ENCODE data around the gene ARHGAP9. TPM values are rescaled to one million over a fixed set of nuclear protein-coding genes. Genes with fewer than 3 reads are reported as not detected.

The ARHGAP9 gene
- total RNA-seq, 2 donors from 2014 or later, result 131 to 225 TPM

GRCh38 chr12:57475271-57476161 is 4.2 kb downstream of the ARHGAP9 start:
- peaks cover 34% of the 10 kb centered on the region for H3K4me1 Mint-ChIP-seq
- ATAC-seq (replicated peaks), result no peak
- no peaks in the 10 kb centered on the region for H3K27me3 Mint-ChIP-seq
- no peaks in the 10 kb centered on the region for H3K9me3 Mint-ChIP-seq
- H3K27ac Mint-ChIP-seq, result no peak overlapping the region
- peak overlapping the region; percentile 92 for H3K4me3 Mint-ChIP-seq
- H3K36me3 Mint-ChIP-seq (ENCODE audit: low read depth), result peaks cover 89% of the 10 kb centered on the region

DNA sequence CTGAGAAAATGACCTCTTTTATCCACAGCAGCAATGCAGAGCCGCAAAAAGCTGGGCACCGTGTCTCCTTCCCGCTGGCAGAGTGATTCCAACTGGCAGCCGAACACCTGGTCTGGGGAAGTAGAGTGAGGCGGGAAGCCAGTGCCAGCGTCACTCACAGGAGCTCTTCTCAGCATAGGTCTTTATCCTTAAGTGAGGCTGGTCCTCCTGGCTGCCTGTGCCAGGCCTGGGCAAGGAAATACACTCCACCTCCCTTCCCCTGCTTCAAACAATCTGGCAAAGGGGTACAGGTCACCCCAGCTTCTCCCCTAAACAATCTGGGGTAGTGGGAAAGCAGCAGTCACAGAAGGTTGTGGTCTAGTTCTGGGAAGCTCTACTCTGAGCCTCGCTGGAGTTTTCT is 4.8 kb downstream of the ARHGAP9 start:
- Mint-ChIP-seq H3K36me3 (ENCODE audit: low read depth) (peaks cover 94% of the 10 kb centered on the region), H3K27me3 (no peaks in the 10 kb centered on the region), H3K9me3 (no peaks in the 10 kb centered on the region), H3K4me1 (peaks cover 32% of the 10 kb centered on the region), H3K4me3 (peak overlapping the region; percentile 65), H3K27ac (peak overlapping the region; percentile 63)
- no peak for ATAC-seq (replicated peaks)

DNA sequence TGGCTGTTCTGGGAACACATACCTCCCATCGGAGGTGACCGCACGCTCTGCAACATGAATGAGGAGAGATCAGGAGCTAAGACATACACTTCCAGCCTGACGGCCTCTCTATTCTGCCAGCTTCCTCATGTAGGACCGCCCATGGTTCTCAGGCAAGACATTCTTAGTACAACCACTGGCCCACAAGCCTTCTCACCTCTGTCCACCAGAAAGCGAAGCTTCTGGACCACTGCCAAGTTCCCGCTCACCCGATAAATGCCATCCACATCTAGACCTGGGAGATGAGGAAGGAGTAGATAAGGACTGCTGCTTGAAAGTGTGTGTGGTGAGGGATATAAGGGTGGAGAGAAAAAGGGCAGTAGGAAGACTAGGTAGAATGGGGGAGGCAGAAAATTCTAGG is 5.2 kb downstream of the ARHGAP9 start:
- H3K4me1 Mint-ChIP-seq, result peaks cover 28% of the 10 kb centered on the region
- H3K9me3 Mint-ChIP-seq, result no peaks in the 10 kb centered on the region
- peak overlapping the region; percentile 63 for H3K27ac Mint-ChIP-seq
- no peak for ATAC-seq (replicated peaks)
- peak overlapping the region; percentile 65 for H3K4me3 Mint-ChIP-seq
- H3K27me3 Mint-ChIP-seq, result no peaks in the 10 kb centered on the region
- peaks cover 94% of the 10 kb centered on the region for H3K36me3 Mint-ChIP-seq (ENCODE audit: low read depth)

GRCh38 chr12:57473886-57474285 is 5.8 kb downstream of the ARHGAP9 start:
- Mint-ChIP-seq H3K27ac (peak overlapping the region; percentile 63), H3K9me3 (no peaks in the 10 kb centered on the region), H3K4me3 (peak overlapping the region; percentile 65), H3K36me3 (ENCODE audit: low read depth) (peaks cover 97% of the 10 kb centered on the region), H3K4me1 (peaks cover 23% of the 10 kb centered on the region), H3K27me3 (no peaks in the 10 kb centered on the region)
- ATAC-seq (replicated peaks), result no peak

DNA sequence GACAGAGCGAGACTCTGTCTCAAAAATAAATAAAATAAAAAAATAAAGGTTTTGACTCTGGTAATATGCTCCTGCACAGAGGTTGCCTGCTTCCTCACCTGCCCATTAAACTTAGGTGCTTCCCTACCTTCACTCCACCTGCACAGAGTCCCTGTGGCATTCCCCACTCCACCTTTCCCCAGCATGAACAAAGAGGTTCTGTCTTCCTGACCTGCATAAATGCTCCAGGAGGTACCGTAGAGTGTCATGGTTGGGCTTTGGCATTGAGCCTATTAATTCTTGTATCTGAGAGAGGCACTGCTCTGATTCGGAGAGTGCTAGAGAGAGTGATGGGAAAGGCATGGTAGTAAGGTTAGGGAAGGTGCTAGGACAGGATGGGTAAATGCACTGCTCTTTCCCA is 6.3 kb downstream of the ARHGAP9 start:
- ATAC-seq (replicated peaks), result no peak
- Mint-ChIP-seq H3K27ac (peak overlapping the region; percentile 63), H3K4me3 (no peak overlapping the region), H3K36me3 (ENCODE audit: low read depth) (peaks cover 97% of the 10 kb centered on the region), H3K27me3 (no peaks in the 10 kb centered on the region), H3K4me1 (peaks cover 18% of the 10 kb centered on the region), H3K9me3 (no peaks in the 10 kb centered on the region)

GRCh38 chr12:57472391-57472790 is 7.3 kb downstream of the ARHGAP9 start:
- no peak for ATAC-seq (replicated peaks)
- Mint-ChIP-seq H3K4me3 (no peak overlapping the region), H3K36me3 (ENCODE audit: low read depth) (peaks cover 97% of the 10 kb centered on the region), H3K27ac (peak overlapping the region; percentile 46), H3K27me3 (no peaks in the 10 kb centered on the region), H3K9me3 (no peaks in the 10 kb centered on the region), H3K4me1 (peaks cover 16% of the 10 kb centered on the region)

DNA sequence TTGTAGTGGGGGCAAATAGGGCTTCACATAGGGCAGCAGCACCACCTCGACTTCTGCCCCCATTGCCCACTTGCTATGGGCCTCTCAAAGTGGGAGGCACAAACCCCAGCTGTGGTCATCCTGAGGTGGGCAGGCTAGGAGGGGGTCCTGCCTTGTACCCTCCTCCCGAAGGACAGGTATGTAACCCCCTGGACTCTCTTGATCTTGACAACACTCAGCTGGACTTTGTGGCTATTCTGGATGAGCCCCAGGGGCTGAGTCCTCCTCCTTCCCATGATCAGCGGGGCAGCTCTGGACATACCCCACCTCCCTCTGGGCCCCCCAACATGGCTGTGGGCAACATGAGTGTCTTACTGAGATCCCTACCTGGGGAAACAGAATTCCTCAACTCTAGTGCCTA is 8.0 kb downstream of the ARHGAP9 start:
- no peak for ATAC-seq (replicated peaks)
- Mint-ChIP-seq H3K9me3 (no peaks in the 10 kb centered on the region), H3K36me3 (ENCODE audit: low read depth) (peaks cover 89% of the 10 kb centered on the region), H3K27ac (peak overlapping the region; percentile 46), H3K27me3 (no peaks in the 10 kb centered on the region), H3K4me1 (peaks cover 16% of the 10 kb centered on the region), H3K4me3 (no peak overlapping the region)

- H3K27me3 Mint-ChIP-seq, result no peaks in the 10 kb centered on the region
- no peaks in the 10 kb centered on the region for H3K9me3 Mint-ChIP-seq
- peaks cover 84% of the 10 kb centered on the region for H3K36me3 Mint-ChIP-seq (ENCODE audit: low read depth)
- no peak for ATAC-seq (replicated peaks)
- H3K4me3 Mint-ChIP-seq, result no peak overlapping the region
- no peak overlapping the region for H3K27ac Mint-ChIP-seq
- H3K4me1 Mint-ChIP-seq, result peaks cover 13% of the 10 kb centered on the region
Measured at GRCh38 chr12:57470970-57471656, 8.6 kb downstream of the ARHGAP9 start.

- H3K27ac Mint-ChIP-seq, result no peak overlapping the region
- ATAC-seq (replicated peaks), result no peak
- no peaks in the 10 kb centered on the region for H3K27me3 Mint-ChIP-seq
- H3K4me3 Mint-ChIP-seq, result no peak overlapping the region
- peaks cover 77% of the 10 kb centered on the region for H3K36me3 Mint-ChIP-seq (ENCODE audit: low read depth)
- H3K9me3 Mint-ChIP-seq, result no peaks in the 10 kb centered on the region
- peaks cover 12% of the 10 kb centered on the region for H3K4me1 Mint-ChIP-seq
Measured at GRCh38 chr12:57470286-57470969, 9.2 kb downstream of the ARHGAP9 start.

DNA sequence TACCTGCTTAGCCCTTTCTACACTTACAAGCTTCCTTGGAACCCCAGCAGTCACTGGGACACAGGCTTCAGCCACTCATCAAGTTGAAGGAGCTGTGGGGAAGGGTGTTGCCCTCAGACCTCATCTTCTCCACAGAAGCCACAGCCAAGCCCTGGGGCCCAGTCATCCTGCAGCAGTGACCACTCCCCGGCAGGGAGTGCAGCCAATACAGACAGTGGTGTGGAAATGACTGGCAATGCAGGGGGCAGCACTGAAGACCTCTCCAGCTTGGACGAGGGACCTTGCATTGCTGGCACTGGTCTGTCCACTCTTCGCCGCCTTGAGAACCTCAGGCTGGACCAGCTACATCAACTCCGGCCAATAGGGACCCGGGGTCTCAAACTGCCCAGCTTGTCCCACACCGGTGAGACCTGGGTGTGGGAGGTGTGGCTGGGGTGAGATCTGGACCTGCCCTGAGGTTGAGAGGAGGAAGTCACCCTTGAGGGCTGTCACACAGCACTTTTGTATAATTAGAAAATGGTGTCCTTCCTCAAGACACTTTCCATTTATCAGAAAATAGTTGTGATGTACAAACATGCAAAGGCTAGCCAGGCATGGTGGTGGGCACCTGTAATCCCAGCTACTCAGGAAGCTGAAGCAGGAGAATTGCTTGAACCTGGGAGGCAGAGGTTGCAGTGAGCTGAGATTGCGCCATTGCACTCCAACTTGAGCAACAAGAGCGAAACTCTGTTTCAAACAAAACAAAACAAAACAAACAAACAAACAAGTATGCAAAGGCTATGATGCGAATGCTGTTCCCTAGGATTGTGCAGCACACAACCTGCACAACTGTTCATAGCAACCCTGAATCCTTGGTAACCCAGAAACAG is 10.1 kb downstream of the ARHGAP9 start:
- no peak overlapping the region for H3K27ac Mint-ChIP-seq
- peak; percentile 10 for ATAC-seq (replicated peaks)
- H3K4me1 Mint-ChIP-seq, result peaks cover 13% of the 10 kb centered on the region
- H3K36me3 Mint-ChIP-seq (ENCODE audit: low read depth), result peaks cover 68% of the 10 kb centered on the region
- H3K4me3 Mint-ChIP-seq, result no peak overlapping the region
- no peaks in the 10 kb centered on the region for H3K9me3 Mint-ChIP-seq
- H3K27me3 Mint-ChIP-seq, result no peaks in the 10 kb centered on the region

DNA sequence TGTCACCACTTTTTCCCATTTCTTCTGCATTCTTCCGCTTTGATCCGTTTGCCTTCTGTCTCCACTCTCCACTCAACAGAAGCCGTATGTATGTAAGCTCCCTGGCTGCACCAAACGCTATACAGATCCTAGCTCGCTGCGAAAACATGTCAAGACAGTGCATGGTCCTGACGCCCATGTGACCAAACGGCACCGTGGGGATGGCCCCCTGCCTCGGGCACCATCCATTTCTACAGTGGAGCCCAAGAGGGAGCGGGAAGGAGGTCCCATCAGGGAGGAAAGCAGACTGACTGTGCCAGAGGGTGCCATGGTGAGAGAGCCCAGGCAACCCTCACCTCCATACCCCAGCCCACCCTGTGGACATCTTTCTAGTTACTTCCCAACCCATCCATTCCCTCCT is 11.8 kb downstream of the ARHGAP9 start:
- no peak overlapping the region for H3K4me3 Mint-ChIP-seq
- no peaks in the 10 kb centered on the region for H3K9me3 Mint-ChIP-seq
- no peaks in the 10 kb centered on the region for H3K27me3 Mint-ChIP-seq
- peaks cover 52% of the 10 kb centered on the region for H3K36me3 Mint-ChIP-seq (ENCODE audit: low read depth)
- no peak overlapping the region for H3K27ac Mint-ChIP-seq
- ATAC-seq (replicated peaks), result no peak
- peaks cover 5% of the 10 kb centered on the region for H3K4me1 Mint-ChIP-seq

GRCh38 chr12:57467212-57467874 is 12.3 kb downstream of the ARHGAP9 start:
- H3K27me3 Mint-ChIP-seq, result peaks cover 4% of the 10 kb centered on the region
- H3K36me3 Mint-ChIP-seq (ENCODE audit: low read depth), result peaks cover 46% of the 10 kb centered on the region
- no peak for ATAC-seq (replicated peaks)
- no peaks in the 10 kb centered on the region for H3K9me3 Mint-ChIP-seq
- H3K27ac Mint-ChIP-seq, result no peak overlapping the region
- H3K4me3 Mint-ChIP-seq, result no peak overlapping the region
- H3K4me1 Mint-ChIP-seq, result peaks cover 11% of the 10 kb centered on the region

DNA sequence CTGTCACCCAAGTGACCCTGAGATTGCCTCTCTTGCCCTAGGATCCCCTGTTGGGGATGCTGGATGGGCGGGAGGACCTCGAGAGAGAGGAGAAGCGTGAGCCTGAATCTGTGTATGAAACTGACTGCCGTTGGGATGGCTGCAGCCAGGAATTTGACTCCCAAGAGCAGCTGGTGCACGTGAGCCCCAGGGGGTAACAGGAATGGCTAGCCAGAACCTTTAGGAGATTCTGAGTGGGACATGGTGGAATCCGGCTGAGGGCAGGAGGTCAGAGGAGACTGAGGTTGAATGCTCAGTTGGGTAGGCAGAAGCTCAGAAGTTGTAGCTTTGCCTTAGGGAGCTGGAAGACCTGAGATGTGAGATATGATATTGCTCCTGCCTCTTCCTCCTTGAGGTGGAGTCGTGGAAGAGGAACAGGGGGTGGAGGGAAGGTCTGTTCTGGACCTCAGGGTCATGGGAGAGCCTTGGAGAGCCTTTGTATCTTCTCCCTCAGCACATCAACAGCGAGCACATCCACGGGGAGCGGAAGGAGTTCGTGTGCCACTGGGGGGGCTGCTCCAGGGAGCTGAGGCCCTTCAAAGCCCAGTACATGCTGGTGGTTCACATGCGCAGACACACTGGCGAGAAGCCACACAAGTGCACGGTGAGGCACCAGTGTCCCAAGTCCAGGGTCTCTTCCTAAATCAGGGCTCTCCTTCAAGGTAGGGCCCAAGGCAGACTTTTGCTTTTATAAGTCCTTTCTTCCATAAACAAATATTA is 13.7 kb downstream of the ARHGAP9 start:
- peaks cover 32% of the 10 kb centered on the region for H3K36me3 Mint-ChIP-seq (ENCODE audit: low read depth)

More for the DNA sequence above, 13.7 kb downstream of the ARHGAP9 start:
- H3K9me3 Mint-ChIP-seq, result no peaks in the 10 kb centered on the region
- ATAC-seq (replicated peaks), result no peak
- H3K4me1 Mint-ChIP-seq, result peaks cover 12% of the 10 kb centered on the region
- H3K4me3 Mint-ChIP-seq, result no peak overlapping the region
- H3K27me3 Mint-ChIP-seq, result peaks cover 7% of the 10 kb centered on the region
- no peak overlapping the region for H3K27ac Mint-ChIP-seq

All from activated T-helper 17 cell treated with anti-CD3 and anti-CD28 coated beads, Interleukin-2, amount 50 U/mL, for 72 hours (primary cell).